Breast epithelium (tissue), 3 donors: ENCODE data around the gene SLC50A1.

Experiments used
- POLR2A ChIP-seq: fragments of 450-650 bp; IDR thresholded peaks from one replicate; pipeline ENCODE4 v1.6.1; 2016; ENCODE audit warnings: antibody characterized with exemption, mild to moderate bottlenecking, moderate library complexity
- TF ChIP-seq, protein P1 (sequence below), 3 donors: fragments of 450-650 bp; IDR thresholded peaks; one replicate each; pipeline ENCODE4 v1.5.1; 2016 to 2017; ENCODE audit warnings: antibody characterized with exemption in 3 of 3, mild to moderate bottlenecking in 3 of 3, moderate library complexity in 3 of 3

DNA sequence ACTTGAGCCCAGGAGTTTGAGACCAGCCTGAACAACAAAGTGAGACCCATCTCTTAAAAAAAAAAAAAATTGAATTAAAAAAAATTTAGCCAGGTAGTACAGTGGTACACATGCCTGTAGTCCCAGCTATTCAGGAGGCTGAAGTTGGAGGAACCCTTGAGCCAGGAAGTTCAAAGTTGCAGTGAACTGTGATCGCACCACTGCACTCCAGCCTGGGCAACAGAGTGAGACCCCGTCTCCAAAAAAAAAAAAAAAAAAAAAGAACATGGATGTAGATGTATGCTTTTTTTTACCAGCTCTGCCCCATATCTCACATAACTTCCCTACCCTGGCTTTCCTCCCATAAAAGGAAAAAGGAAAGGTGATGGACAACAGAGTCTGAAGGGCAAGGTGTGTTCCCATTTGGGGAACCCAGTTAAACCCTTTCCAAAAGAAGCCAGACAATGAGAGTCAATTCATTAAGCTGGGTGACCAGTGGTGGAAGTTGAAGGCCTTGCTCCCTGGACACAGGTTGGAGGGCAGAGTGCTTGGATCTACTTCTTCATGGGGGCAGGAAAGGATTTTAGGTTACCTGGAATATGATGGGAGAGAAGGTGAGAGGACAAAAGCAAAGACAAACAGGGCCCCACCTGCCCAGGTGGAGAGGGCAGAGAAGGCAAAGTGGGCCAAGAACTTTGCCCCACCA lies 34.6 kb downstream of the SLC50A1 start:
- TF ChIP-seq, protein P1, sequence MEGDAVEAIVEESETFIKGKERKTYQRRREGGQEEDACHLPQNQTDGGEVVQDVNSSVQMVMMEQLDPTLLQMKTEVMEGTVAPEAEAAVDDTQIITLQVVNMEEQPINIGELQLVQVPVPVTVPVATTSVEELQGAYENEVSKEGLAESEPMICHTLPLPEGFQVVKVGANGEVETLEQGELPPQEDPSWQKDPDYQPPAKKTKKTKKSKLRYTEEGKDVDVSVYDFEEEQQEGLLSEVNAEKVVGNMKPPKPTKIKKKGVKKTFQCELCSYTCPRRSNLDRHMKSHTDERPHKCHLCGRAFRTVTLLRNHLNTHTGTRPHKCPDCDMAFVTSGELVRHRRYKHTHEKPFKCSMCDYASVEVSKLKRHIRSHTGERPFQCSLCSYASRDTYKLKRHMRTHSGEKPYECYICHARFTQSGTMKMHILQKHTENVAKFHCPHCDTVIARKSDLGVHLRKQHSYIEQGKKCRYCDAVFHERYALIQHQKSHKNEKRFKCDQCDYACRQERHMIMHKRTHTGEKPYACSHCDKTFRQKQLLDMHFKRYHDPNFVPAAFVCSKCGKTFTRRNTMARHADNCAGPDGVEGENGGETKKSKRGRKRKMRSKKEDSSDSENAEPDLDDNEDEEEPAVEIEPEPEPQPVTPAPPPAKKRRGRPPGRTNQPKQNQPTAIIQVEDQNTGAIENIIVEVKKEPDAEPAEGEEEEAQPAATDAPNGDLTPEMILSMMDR (IDR thresholded peaks at IDR 0.05), result no peak
- TF ChIP-seq POLR2A, result no peak
